ENCODE results near the gene SMYD4. TPM values are rescaled to one million over a fixed set of nuclear protein-coding genes. Genes with fewer than 3 reads are reported as not detected.

Gene SMYD4
- total RNA-seq, 1 donor from 2014 or later, result 22.5 TPM

DNA sequence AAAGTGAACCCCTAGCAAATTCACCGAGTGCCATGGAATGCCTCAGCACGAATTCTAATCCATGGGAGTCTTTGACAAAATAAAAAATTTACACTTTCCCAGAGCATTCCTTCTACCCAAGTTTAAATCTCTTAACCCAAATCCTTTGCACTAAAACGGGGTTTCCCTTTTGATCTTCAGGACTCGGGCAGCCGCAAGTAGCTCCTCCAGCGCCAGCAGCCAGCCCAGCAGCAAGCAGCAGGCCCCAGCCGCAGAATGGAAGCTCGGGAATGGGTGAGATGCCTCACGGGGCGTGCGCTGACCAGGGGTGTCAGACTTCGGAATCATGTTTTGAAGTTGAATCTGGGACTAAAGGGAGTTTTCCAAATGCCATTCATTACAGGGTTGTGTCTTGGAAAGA, 42.6 kb upstream of the SMYD4 start:
- no peak overlapping the region for H3K4me3 Mint-ChIP-seq
- TF ChIP-seq, protein P1, sequence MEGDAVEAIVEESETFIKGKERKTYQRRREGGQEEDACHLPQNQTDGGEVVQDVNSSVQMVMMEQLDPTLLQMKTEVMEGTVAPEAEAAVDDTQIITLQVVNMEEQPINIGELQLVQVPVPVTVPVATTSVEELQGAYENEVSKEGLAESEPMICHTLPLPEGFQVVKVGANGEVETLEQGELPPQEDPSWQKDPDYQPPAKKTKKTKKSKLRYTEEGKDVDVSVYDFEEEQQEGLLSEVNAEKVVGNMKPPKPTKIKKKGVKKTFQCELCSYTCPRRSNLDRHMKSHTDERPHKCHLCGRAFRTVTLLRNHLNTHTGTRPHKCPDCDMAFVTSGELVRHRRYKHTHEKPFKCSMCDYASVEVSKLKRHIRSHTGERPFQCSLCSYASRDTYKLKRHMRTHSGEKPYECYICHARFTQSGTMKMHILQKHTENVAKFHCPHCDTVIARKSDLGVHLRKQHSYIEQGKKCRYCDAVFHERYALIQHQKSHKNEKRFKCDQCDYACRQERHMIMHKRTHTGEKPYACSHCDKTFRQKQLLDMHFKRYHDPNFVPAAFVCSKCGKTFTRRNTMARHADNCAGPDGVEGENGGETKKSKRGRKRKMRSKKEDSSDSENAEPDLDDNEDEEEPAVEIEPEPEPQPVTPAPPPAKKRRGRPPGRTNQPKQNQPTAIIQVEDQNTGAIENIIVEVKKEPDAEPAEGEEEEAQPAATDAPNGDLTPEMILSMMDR (conservative IDR thresholded peaks at IDR 0.05), result no peak
- no peaks in the 10 kb centered on the region for H3K27me3 Mint-ChIP-seq

DNA sequence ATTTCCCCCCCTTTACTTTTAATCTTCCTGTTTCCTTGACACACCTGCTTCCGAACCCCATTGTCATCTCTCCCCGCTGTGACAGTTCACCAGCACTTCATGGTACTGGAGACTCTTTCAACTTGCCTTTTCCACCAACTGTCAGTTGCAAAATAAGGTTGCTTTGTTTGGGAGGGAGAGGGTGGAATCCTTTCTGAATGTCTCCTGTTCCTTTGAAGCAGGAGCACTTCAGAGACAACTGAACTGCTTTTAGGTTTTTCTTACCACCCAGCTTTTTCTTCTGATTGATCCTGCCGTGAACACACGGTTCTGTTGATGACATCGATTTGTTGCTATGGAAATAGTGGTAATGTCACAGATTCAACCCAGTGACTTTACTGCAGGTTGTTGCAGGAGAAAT, 42.1 kb upstream of the SMYD4 start:
- Mint-ChIP-seq H3K9me3 (no peaks in the 10 kb centered on the region), H3K27ac (peak overlapping the region; percentile 14), H3K27me3 (no peaks in the 10 kb centered on the region), H3K4me1 (ENCODE audit: unreplicated experiment) (no peaks in the 10 kb centered on the region), H3K36me3 (peaks cover 15% of the 10 kb centered on the region), H3K4me3 (no peak overlapping the region)
- no peak for DNase-seq (ENCODE audit: extremely low spot score, unreplicated experiment)
- TF ChIP-seq, protein P1 (conservative IDR thresholded peaks at IDR 0.05), result no peak

More for the DNA sequence above, 42.6 kb upstream of the SMYD4 start:
- DNase-seq (ENCODE audit: extremely low spot score, unreplicated experiment), result no peak
- Mint-ChIP-seq H3K9me3 (no peaks in the 10 kb centered on the region), H3K4me1 (ENCODE audit: unreplicated experiment) (no peaks in the 10 kb centered on the region), H3K36me3 (peaks cover 15% of the 10 kb centered on the region), H3K27ac (no peak overlapping the region)

DNA sequence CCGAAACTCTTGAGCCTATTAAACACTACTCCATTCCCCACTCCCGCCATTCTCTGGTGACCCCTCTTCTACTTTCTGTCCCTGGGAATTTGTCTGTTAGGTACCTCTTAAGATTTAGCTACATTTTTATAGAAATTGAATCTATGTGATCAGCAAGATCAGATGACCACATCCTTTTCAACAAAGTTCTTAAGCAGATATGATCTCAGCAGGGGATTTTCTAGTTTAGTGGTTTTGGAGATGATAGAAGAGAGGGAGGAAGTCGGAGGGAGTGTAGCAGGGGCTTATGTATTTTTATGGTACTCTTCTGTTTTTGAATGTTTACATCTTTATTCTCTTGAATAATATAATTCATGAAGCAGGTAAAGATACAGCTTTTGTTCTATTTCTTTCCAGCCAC, 40.9 kb upstream of the SMYD4 start:
- no peak overlapping the region for H3K4me3 Mint-ChIP-seq
- no peaks in the 10 kb centered on the region for H3K9me3 Mint-ChIP-seq
- H3K27me3 Mint-ChIP-seq, result no peaks in the 10 kb centered on the region
- peaks cover 14% of the 10 kb centered on the region for H3K36me3 Mint-ChIP-seq
- DNase-seq (ENCODE audit: extremely low spot score, unreplicated experiment), result no peak
- H3K27ac Mint-ChIP-seq, result no peak overlapping the region
- TF ChIP-seq, protein P1 (conservative IDR thresholded peaks at IDR 0.05), result no peak
- H3K4me1 Mint-ChIP-seq (ENCODE audit: unreplicated experiment), result no peaks in the 10 kb centered on the region

DNA sequence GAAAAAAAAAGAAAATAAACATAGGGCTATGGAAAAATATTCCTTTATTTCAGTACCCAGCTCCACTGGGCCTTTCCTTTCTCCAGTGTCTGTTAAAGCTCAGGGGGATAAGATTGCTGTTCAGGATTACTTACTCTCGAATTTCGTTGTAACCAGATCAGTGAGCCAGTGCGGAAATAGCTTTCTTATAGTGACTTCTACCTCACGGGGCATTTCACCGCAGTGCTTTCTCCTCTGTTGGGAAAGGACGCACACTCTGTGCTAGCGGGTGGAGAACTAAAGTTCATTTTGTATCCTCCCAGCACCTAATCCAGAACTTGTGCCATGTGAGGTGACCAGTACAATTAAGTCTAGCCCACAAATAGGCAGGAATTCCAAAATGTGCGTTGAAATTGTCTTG, 38.4 kb upstream of the SMYD4 start:
- peaks cover 5% of the 10 kb centered on the region for H3K36me3 Mint-ChIP-seq
- no peak overlapping the region for H3K27ac Mint-ChIP-seq
- no peaks in the 10 kb centered on the region for H3K4me1 Mint-ChIP-seq (ENCODE audit: unreplicated experiment)

DNA sequence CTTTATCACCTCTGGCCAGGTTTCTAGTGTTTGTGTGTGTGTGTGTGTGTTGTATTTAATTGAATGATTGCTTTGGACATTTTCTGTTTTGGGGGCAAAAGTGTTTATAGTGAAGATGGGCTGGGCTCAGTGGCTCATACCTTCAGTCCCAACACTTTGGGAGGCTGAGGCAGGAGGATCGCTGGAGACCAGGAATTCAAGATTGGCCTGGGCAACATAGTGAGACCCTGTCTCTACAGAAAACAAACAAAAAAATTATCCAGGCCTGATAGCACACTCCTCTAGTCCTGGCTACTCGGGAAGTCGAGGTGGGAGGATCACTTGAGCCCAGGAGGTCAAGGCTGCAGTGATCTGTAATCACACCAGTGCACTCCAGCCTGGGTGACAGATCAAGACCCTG, 37.6 kb upstream of the SMYD4 start:
- no peak overlapping the region for H3K4me3 Mint-ChIP-seq

More for the DNA sequence above, 38.4 kb upstream of the SMYD4 start:
- no peak for DNase-seq (ENCODE audit: extremely low spot score, unreplicated experiment)
- Mint-ChIP-seq H3K9me3 (no peaks in the 10 kb centered on the region), H3K4me3 (no peak overlapping the region), H3K27me3 (no peaks in the 10 kb centered on the region)
- TF ChIP-seq, protein P1 (conservative IDR thresholded peaks at IDR 0.05), result no peak

More for the DNA sequence above, 37.6 kb upstream of the SMYD4 start:
- Mint-ChIP-seq H3K27me3 (no peaks in the 10 kb centered on the region), H3K27ac (no peak overlapping the region), H3K4me1 (ENCODE audit: unreplicated experiment) (no peaks in the 10 kb centered on the region), H3K9me3 (no peaks in the 10 kb centered on the region), H3K36me3 (peaks cover 3% of the 10 kb centered on the region)
- no peak for DNase-seq (ENCODE audit: extremely low spot score, unreplicated experiment)
- TF ChIP-seq, protein P1 (conservative IDR thresholded peaks at IDR 0.05), result no peak
